Ishikawa (cell line): ENCODE measurements around the gene ADGRG1.

Experiments used
- EGR1 ChIP-seq: IDR thresholded peaks from 2 replicates; pipeline ENCODE4 v1.6.1; 2012
- EP300 ChIP-seq: IDR thresholded peaks from 2 replicates; pipeline ENCODE4 v1.6.1; 2012; ENCODE audit warnings: borderline replicate concordance
- MAX ChIP-seq: IDR thresholded peaks from 2 replicates; pipeline ENCODE4 v1.6.1; 2012
- REST ChIP-seq: IDR thresholded peaks from 2 replicates; pipeline ENCODE4 v1.6.1; 2012; ENCODE audit warnings: low read depth, mild to moderate bottlenecking
- TEAD4 ChIP-seq: IDR thresholded peaks from 2 replicates; pipeline ENCODE4 v1.6.1; 2012
- YY1 ChIP-seq: IDR thresholded peaks from 2 replicates; pipeline ENCODE4 v1.6.1; 2012; ENCODE audit warnings: low read depth
- ZBTB7A ChIP-seq: IDR thresholded peaks from 2 replicates; pipeline ENCODE4 v1.6.1; 2012; ENCODE audit warnings: low read depth

- TF ChIP-seq EGR1 = no peak
- no peak for TF ChIP-seq EP300
- TF ChIP-seq MAX = peak; percentile 75
- TF ChIP-seq YY1 = no peak
- TF ChIP-seq TEAD4 = peak; percentile 90
- peak; percentile 29 for TF ChIP-seq ZBTB7A
- no peak for TF ChIP-seq REST
These were observed 1.1 kb upstream of the ADGRG1 start for GRCh38 chr16:57627184-57627871.
